K562 (cell line): ENCODE measurements around the gene FAM20B.

Experiments used
- CTCF ChIP-seq, 3 experiments: IDR thresholded peaks in 2 of 3; conservative IDR thresholded peaks in 1 of 3; 2 replicates each; pipeline ENCODE4 v1.5.1; 2011 to 2012; ENCODE audit warnings: low read length in 3 of 3, mild to moderate bottlenecking in 3 of 3, control low read depth in 2 of 3, improper control_type of control experiment in 1 of 3, inconsistent platforms in 1 of 3, low read depth in 1 of 3, mixed read lengths in 1 of 3, moderate library complexity in 1 of 3; ENCODE audit not compliant: insufficient read depth in 2 of 3
- CUX1 ChIP-seq: fragments of 200-800 bp; sonication (Bioruptor generic); IDR thresholded peaks from 2 replicates; pipeline ENCODE4 v1.6.1; 2016; ENCODE audit warnings: missing genetic modification characterization, missing compliant biosample characterization
- RBM34 ChIP-seq: fragments of 200-400 bp; formaldehyde crosslinking; IDR thresholded peaks from 2 replicates; pipeline ENCODE4 v1.6.1; 2018; ENCODE audit warnings: low read length, borderline replicate concordance; ENCODE audit not compliant: insufficient read depth
- RNF2 ChIP-seq: sonication (generic); IDR thresholded peaks from 2 replicates; pipeline ENCODE4 v1.6.1; 2016

DNA sequence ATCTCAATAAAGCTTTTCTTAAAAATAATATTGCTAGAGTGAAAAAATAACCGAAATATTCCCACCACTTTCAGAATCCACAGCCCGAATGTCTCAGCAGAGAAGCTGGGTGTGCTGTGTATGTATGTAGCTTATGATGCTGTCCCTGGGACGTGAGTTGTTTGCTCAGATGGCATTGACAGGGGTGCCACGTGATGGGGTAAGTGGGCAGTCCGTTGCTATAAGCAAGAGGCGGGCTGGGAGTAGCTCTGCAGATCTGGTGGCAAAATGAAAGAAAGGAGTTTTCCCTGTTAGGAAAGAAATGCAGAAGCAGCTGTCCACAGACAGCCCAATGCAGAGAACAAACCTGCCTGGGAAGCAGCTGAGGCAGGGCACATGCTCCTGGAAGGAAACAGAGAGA, 3.8 kb upstream of the FAM20B start:
- TF ChIP-seq CTCF (IDR thresholded peaks at IDR 0.05 in 2 of 3, conservative IDR thresholded peaks at IDR 0.05 in 1 of 3; ENCODE audit: insufficient read depth in 2 of 3, low read depth in 1 of 3, low read length in 3 of 3), result no peak
- no peak for TF ChIP-seq CUX1 (CRISPR knock-in tag)
- TF ChIP-seq RNF2, result no peak
- TF ChIP-seq RBM34, result no peak
